GM12891 (cell line): ENCODE results near the gene NT5C1A.

Experiments
- PAX5 ChIP-seq: IDR thresholded peaks from 2 replicates; pipeline ENCODE4 v1.6.1; 2011; ENCODE audit warnings: low read length, moderate library complexity, mild to moderate bottlenecking; ENCODE audit not compliant: insufficient read depth, severe bottlenecking
- POLR2A ChIP-seq: IDR thresholded peaks from 2 replicates; pipeline ENCODE4 v1.6.1; 2011; ENCODE audit warnings: low read depth, low read length, control low read depth
- POLR2AphosphoS5 ChIP-seq: IDR thresholded peaks from 2 replicates; pipeline ENCODE4 v1.6.1; 2011; ENCODE audit warnings: low read depth, low read length, control low read depth

DNA sequence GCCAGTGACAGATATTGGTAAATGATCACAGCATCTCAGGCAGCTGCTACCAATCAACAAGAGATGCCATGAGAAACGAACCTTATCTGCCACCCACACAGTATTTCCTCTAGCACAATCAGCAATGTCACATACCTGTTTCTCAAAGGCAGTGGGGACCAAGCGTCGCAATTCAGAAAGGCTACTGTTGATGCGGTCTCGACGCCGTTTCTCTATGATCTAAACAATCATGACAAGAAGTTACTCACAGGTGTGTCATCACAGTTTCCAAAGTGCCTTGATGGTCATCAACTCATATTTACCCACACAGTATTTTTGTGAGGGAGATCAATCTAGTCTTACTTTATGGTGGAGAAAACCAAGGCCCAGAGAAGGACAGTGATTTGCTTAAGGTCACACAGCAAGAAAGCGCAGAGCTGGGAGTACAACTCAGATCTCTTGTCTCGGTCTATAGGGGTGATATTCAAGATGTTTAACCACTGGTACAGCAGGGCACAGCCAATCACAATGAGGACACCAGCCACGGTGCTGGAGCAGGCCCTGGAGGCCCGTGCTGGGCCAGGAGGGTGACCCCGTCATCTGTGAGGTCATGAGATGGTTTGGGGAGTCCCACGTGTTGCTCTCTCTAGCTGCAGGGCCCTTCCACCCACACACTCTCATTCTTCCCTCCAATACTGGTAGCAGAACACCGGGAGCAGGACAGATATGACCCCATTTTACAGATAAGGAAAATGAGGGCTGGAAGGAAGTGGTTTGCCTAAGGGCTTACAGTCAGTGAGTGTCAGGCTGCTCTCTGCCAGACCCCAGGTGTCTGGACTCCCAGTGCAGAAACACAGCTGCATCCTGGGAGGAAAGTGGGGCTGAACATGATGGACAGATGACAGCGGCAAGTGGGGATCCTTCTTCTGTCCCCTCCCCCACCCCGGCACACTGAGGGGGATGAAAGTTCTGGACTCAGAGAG, 40.3 kb downstream of the NT5C1A start:
- no peak for TF ChIP-seq POLR2AphosphoS5
- no peak for TF ChIP-seq POLR2A
- no peak for TF ChIP-seq PAX5
